Measurements from ENCODE around the gene MTA1.

MTA1 gene

GRCh38 chr14:105419195-105420091, at the start of gene MTA1:
Gene MTA1 (plus strand): TSS chr14:105419827. CDS start chr14:105420036, 209 bp downstream.
- DNase-seq (ENCODE audit: low read depth in 2 of 3, low spot score in 2 of 3), result no peak

DNA sequence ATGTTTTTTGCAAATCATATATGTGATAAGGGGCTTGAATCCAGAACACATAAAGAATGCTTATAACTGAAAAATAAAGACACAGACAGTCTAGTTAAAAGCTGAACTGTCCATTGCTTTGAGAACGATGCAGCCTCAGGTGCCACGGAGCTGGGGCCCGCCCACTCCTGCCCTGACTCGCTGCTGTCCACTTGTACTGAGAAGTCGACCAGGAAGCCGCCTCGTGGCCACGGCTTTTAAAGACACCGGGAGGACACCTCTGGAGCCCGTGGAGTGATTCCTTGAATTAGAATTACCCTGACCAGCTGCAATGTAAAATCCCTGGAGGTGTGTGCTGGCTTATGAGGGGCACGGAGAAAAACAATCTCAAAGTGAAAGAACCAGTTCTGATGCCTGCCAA, 45.2 kb upstream of the MTA1 start:
- DNase-seq (ENCODE audit: low read depth in 2 of 3, low spot score in 2 of 3), result no peak

GRCh38 chr14:105375635-105376057, 44.0 kb upstream of the MTA1 start:
- peak in 2 of 3 experiments; percentile 13 to 19 for DNase-seq (ENCODE audit: low read depth in 2 of 3, low spot score in 2 of 3)

- DNase-seq (ENCODE audit: low read depth in 2 of 3, low spot score in 2 of 3), result no peak
Measured at GRCh38 chr14:105376521-105377440, 42.8 kb upstream of the MTA1 start.

DNA sequence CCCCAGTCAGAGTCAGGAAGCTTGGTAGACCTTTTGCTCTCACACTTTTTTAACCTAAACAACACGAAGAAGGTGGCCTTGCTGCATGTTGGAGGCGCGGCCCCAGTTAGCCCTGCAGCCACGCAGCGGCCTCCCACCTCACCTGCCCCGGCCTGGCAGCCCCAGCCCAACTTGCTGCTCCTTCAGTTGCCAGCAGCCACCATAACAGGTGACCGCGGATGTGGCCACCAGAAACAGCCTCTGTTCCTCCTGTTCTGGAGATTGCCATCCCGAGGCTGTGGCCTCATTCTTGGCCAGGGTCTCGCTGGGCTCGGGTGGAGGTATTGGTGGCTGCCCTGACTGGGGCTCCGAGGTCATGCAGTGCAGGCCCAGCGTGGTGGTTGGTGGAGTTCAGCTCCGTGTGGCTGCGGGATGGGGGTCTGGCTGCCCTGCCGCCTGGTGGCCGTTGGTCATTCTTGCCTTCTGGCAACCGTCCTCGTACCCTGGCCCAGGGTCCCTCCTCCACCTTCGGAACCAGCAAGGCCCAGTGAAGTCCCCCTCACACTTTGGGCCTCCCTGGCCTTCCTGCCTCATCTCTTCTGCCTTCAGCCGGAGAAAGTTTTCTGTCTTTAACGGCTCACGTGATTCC, 42.0 kb upstream of the MTA1 start:
- no peak for DNase-seq (ENCODE audit: low read depth in 2 of 3, low spot score in 2 of 3)

GRCh38 chr14:105378199-105378598, 41.4 kb upstream of the MTA1 start:
- no peak for DNase-seq (ENCODE audit: low read depth in 2 of 3, low spot score in 2 of 3)

DNA sequence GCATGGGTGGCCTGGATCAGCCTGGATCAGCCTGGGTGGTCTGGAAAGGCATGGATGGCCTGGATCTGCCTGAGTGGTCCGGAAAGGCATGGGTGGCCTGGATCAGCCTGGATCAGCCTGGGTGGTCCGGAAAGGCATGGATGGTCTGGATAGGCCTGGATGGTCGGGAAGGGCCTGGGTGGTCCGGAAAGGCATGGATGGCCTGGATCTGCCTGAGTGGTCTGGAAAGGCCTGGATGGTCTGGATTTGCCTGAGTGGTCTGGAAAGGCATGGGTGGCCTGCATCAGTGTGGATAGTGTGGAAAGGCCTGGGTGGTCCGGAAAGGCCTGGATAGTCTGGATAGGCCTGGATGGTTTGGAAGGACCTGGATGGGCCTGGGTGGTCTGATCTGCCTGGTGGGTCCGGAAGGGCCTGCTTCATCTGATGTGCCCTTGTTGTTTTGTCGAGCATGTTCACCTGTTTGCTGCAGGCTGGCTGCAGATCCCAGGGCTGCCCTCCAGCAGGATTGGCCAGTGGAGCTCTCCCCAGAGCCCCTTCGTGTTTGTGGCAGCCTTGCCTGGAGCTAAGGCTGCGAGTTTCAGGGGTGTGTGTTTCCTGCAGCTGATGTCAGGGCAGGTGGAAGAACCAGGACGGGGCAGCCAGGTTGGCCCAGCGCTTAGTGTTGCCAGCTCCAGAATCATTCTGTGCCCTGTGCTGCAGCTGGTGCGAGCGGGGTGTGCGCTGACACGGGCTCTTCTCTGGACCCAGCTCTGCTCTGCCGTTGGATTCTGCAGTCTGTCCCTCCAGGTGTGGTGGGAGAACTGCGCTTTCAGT, 40.5 kb upstream of the MTA1 start:
- DNase-seq (ENCODE audit: low read depth in 2 of 3, low spot score in 2 of 3), result no peak

DNA sequence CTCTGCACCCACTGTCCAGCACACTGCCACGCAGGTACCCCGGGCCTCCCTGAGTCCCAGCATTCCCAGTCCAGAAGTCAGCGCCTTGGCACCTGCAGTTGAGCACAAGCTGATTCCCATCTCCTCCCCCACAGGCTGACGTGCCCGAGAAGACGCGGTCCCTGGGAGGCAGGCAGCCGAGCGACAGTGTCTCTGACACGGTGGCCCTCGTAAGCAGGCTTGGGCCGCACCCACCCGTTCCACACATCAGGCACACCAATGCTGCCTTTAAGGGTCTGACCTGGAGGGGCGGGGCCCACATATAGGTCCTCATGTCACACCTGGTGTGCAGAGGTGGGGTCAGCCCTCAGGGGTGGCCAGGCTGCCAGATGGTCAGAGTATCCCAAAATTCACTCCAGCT, 39.7 kb upstream of the MTA1 start:
- DNase-seq (ENCODE audit: low read depth in 2 of 3, low spot score in 2 of 3), result no peak

GRCh38 chr14:105380756-105381155, 38.9 kb upstream of the MTA1 start:
- no peak for DNase-seq (ENCODE audit: low read depth in 2 of 3, low spot score in 2 of 3)

DNA sequence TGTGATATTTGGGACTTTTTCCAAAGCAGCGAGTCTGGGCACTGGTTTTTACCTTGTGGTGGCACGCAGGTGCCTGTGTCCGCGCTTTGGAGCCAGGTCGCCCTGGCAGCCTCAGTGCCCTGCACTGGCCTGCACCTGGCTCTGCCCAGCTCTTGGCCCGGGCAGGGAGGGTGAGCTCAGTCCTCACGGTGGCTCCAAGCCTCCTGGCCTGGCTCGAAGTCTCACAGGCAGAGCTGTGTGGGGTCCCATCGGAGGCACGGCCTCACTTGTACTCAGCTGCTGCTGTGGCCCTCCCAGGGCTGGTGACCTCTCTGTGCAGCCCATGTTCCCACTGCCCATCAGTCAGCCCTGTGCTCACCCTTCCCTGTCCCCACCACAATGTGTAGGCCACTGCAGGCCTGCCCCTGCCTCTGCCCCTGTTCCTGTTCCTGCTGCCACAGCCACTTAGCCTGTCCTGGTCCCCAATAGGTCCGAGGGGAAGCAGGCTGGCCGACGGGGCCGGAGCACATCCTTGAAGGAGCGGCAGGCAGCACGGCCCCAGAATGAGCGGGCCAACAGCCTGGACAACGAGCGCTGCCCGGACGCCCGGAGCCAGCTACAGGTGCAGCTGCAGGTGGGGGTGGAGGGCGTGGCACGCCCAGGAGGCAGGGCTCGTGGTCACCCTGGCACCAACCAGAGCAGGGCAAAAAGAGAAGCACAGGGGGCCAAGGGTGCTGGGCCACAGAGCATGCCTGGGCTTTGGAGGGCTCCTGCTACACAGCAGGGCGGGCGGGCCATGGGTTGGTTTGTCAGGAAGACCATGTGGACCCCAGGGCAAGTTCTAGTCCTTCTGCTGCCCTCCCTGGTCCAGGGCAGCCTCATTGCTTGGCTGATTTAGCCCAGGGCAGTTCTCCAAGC, 37.9 kb upstream of the MTA1 start:
- DNase-seq (ENCODE audit: low read depth in 2 of 3, low spot score in 2 of 3), result no peak

DNA sequence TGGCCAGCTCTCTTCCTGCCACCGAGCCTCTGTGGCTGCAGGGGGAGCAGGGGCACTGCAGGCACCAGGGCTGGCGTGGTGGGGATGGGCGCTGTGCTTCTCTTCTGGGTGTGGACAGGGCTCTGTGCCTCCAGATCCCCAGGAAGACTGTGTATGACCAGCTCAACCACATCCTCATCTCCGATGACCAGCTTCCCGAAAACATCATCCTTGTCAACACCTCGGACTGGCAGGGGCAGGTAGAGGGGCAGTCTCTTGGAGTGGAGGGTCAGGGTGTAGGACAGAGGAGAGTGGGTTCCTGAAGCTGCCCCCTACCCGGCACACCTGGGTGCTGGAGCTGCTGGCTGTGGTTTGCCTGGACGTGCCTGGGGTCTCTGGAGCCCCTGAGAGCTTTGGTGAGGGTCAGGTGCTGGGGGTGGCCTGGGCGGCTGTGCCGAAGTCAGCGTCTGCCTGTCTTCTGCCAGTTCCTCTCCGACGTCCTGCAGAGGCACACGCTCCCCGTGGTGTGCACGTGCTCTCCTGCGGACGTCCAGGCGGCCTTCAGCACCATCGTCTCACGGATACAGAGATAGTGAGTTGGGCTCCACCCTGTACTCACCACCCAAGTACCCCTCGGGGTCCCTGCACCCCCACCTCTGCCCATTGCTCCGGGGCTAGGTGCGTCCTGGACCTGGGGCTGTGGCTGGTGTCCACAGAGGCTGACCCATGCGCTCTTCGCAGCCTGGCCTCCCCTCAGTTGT, 37.1 kb upstream of the MTA1 start:
- DNase-seq (ENCODE audit: low read depth in 2 of 3, low spot score in 2 of 3), result no peak

GRCh38 chr14:105383083-105383730, 36.4 kb upstream of the MTA1 start:
- DNase-seq (ENCODE audit: low read depth in 2 of 3, low spot score in 2 of 3), result no peak

- no peak for DNase-seq (ENCODE audit: low read depth in 2 of 3, low spot score in 2 of 3)
Measured at GRCh38 chr14:105384041-105384557, 35.5 kb upstream of the MTA1 start.

GRCh38 chr14:105384605-105385321, 34.9 kb upstream of the MTA1 start:
- no peak for DNase-seq (ENCODE audit: low read depth in 2 of 3, low spot score in 2 of 3)

DNA sequence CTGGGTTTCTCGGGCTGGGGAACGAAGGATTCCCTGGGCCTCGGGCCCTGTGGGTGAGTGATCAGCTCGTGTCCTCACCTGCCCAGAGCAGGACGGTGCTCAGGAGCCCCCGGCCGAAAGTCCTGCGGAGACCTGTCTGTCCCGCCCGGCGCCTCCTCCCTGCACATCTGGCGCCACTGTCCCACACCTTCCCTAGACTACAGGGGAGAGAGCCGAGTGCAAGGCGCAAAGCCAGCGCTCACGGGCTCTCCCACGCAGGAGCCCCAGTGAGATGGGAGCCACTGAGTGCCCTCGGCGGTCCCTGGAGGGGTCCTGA, 34.3 kb upstream of the MTA1 start:
- DNase-seq (ENCODE audit: low read depth in 2 of 3, low spot score in 2 of 3), result no peak

DNA sequence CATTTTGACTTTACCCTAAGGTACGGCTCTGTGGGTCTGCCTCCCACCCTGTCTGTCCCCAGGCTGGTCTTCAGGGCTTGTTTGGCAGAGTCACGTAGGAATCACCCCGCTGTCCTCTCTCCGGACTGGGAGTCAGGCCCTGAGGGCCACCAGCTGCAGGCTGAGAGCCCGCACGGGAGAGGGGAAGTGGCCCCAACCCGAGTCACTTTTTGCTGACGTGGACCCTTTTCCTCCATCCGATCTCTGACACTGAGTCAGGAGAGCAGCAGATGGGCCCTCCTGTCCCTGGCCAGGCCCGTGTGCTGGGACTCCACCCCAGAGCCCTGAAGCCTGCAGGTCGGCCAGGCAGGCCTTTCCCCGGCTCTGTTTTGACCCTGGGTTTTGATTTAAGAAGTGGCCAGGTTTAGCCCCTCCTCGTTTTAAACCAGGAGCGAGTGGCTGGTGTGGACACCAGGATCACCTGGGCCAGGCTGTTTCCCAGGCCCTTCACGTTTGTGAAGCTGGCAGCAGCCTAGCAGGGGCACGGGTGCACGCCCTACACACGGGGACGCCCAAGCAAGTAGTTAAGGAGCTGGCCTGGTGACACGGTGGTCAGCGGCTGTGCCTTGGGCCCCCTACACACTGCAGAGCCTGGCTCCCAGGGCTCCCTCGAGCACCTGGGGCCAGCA, 33.8 kb upstream of the MTA1 start:
- DNase-seq (ENCODE audit: low read depth in 2 of 3, low spot score in 2 of 3), result no peak
